ENCODE measurements around the gene NLRP8.
"Not testable (repeated sequence)": the region's sequence is repeated elsewhere in the genome, so short reads cannot be mapped to it uniquely, and the experiment has no call there.

Gene NLRP8

GRCh38 chr19:55947532-55947931, at the start of gene NLRP8:
Gene NLRP8, plus strand, starts transcription at chr19:55947832.
- Mint-ChIP-seq H3K36me3 (no peaks in the 10 kb centered on the region), H3K9me3 (peaks cover 13% of the 10 kb centered on the region), H3K27ac (no peak within 1 kb of the TSS), H3K4me1 (no peaks in the 10 kb centered on the region), H3K4me3 (no peak within 1 kb of the TSS)
- ATAC-seq = no peak
- no peak for DNase-seq (ENCODE audit: low spot score in 2 of 2)

GRCh38 chr19:55898911-55899310, 48.7 kb upstream of the NLRP8 start:
- Mint-ChIP-seq H3K36me3 (no peaks in the 10 kb centered on the region), H3K27ac (no peak overlapping the region), H3K4me1 (no peaks in the 10 kb centered on the region), H3K9me3 (no peaks in the 10 kb centered on the region), H3K4me3 (no peak overlapping the region)
- no peak for ATAC-seq
- peak in 1 of 2 donors; percentile 26 for DNase-seq (ENCODE audit: low spot score in 2 of 2)

GRCh38 chr19:55901369-55902079, 46.1 kb upstream of the NLRP8 start:
- Mint-ChIP-seq H3K9me3 (peaks cover 6% of the 10 kb centered on the region), H3K36me3 (no peaks in the 10 kb centered on the region), H3K4me3 (no peak overlapping the region), H3K4me1 (no peaks in the 10 kb centered on the region), H3K27ac (no peak overlapping the region)
- no peak for DNase-seq (ENCODE audit: low spot score in 2 of 2)
- ATAC-seq = no peak

GRCh38 chr19:55902080-55902751, 45.4 kb upstream of the NLRP8 start:
- Mint-ChIP-seq H3K9me3 (peaks cover 6% of the 10 kb centered on the region), H3K27ac (no peak overlapping the region)
- no peak for ATAC-seq

GRCh38 chr19:55907286-55907685, 40.3 kb upstream of the NLRP8 start:
- ATAC-seq (no peak), DNase-seq (ENCODE audit: low spot score in 2 of 2) (no peak)
- H3K4me3 Mint-ChIP-seq = no peak overlapping the region
- no peak overlapping the region for H3K27ac Mint-ChIP-seq
- peaks cover 11% of the 10 kb centered on the region for H3K9me3 Mint-ChIP-seq
- H3K36me3 Mint-ChIP-seq = no peaks in the 10 kb centered on the region
- H3K4me1 Mint-ChIP-seq = no peaks in the 10 kb centered on the region

More at GRCh38 chr19:55902080-55902751, 45.4 kb upstream of the NLRP8 start:
- no peak overlapping the region for H3K4me3 Mint-ChIP-seq
- H3K4me1 Mint-ChIP-seq = no peaks in the 10 kb centered on the region
- no peaks in the 10 kb centered on the region for H3K36me3 Mint-ChIP-seq
- no peak for DNase-seq (ENCODE audit: low spot score in 2 of 2)

- peaks cover 11% of the 10 kb centered on the region for H3K9me3 Mint-ChIP-seq
- H3K27ac Mint-ChIP-seq = no peak overlapping the region
- DNase-seq (ENCODE audit: low spot score in 2 of 2) = no peak
- H3K4me1 Mint-ChIP-seq = no peaks in the 10 kb centered on the region
- H3K4me3 Mint-ChIP-seq = no peak overlapping the region
- no peak for ATAC-seq
- H3K36me3 Mint-ChIP-seq = no peaks in the 10 kb centered on the region
These were observed 39.9 kb upstream of the NLRP8 start for GRCh38 chr19:55907746-55908145.

GRCh38 chr19:55909801-55910200, 37.8 kb upstream of the NLRP8 start:
- no peak for ATAC-seq
- no peak overlapping the region for H3K27ac Mint-ChIP-seq
- H3K4me1 Mint-ChIP-seq = no peaks in the 10 kb centered on the region
- no peak for DNase-seq (ENCODE audit: low spot score in 2 of 2)
- H3K9me3 Mint-ChIP-seq = peaks cover 10% of the 10 kb centered on the region
- H3K4me3 Mint-ChIP-seq = no peak overlapping the region
- H3K36me3 Mint-ChIP-seq = no peaks in the 10 kb centered on the region

- Mint-ChIP-seq H3K9me3 (peaks cover 19% of the 10 kb centered on the region), H3K27ac (no peak overlapping the region), H3K36me3 (no peaks in the 10 kb centered on the region), H3K4me3 (no peak overlapping the region), H3K4me1 (no peaks in the 10 kb centered on the region)
- ATAC-seq (no peak), DNase-seq (ENCODE audit: low spot score in 2 of 2) (no peak)
These were observed 34.7 kb upstream of the NLRP8 start for GRCh38 chr19:55912916-55913315.

GRCh38 chr19:55913643-55914268, 33.9 kb upstream of the NLRP8 start:
- no peak overlapping the region for H3K4me3 Mint-ChIP-seq
- DNase-seq (ENCODE audit: low spot score in 2 of 2) (no peak), ATAC-seq (no peak)
- no peaks in the 10 kb centered on the region for H3K36me3 Mint-ChIP-seq
- H3K9me3 Mint-ChIP-seq = peaks cover 15% of the 10 kb centered on the region
- H3K27ac Mint-ChIP-seq = no peak overlapping the region
- H3K4me1 Mint-ChIP-seq = no peaks in the 10 kb centered on the region

GRCh38 chr19:55923556-55923955, 24.1 kb upstream of the NLRP8 start:
- Mint-ChIP-seq H3K27ac (no peak overlapping the region), H3K9me3 (peaks cover 11% of the 10 kb centered on the region), H3K36me3 (no peaks in the 10 kb centered on the region), H3K4me1 (no peaks in the 10 kb centered on the region), H3K4me3 (no peak overlapping the region)
- ATAC-seq = no peak
- no peak for DNase-seq (ENCODE audit: low spot score in 2 of 2)

- ATAC-seq (no peak), DNase-seq (ENCODE audit: low spot score in 2 of 2) (no peak)
- no peaks in the 10 kb centered on the region for H3K4me1 Mint-ChIP-seq
- H3K27ac Mint-ChIP-seq = no peak overlapping the region
- no peak overlapping the region for H3K4me3 Mint-ChIP-seq
- H3K9me3 Mint-ChIP-seq = peaks cover 8% of the 10 kb centered on the region
- no peaks in the 10 kb centered on the region for H3K36me3 Mint-ChIP-seq
These were observed 19.6 kb upstream of the NLRP8 start for GRCh38 chr19:55927991-55928390.

GRCh38 chr19:55929258-55929657, 18.4 kb upstream of the NLRP8 start:
- not testable (repeated sequence) for H3K4me1 Mint-ChIP-seq; H3K36me3 Mint-ChIP-seq; H3K27ac Mint-ChIP-seq; DNase-seq (ENCODE audit: low spot score in 2 of 2); ATAC-seq; H3K9me3 Mint-ChIP-seq; H3K4me3 Mint-ChIP-seq

- Mint-ChIP-seq H3K27ac (no peak overlapping the region), H3K4me3 (no peak overlapping the region), H3K4me1 (no peaks in the 10 kb centered on the region), H3K36me3 (no peaks in the 10 kb centered on the region), H3K9me3 (peaks cover 5% of the 10 kb centered on the region)
- ATAC-seq (no peak), DNase-seq (ENCODE audit: low spot score in 2 of 2) (no peak)
These were observed 16.6 kb upstream of the NLRP8 start for GRCh38 chr19:55930996-55931515.

- Mint-ChIP-seq H3K27ac (no peak within 1 kb of the TSS), H3K36me3 (no peaks in the 10 kb centered on the region), H3K9me3 (peaks cover 5% of the 10 kb centered on the region), H3K4me1 (no peaks in the 10 kb centered on the region), H3K4me3 (no peak within 1 kb of the TSS)
- DNase-seq (ENCODE audit: low spot score in 2 of 2) = no peak
- no peak for ATAC-seq
These were observed 15.7 kb upstream of the NLRP8 start, which contains the start of gene NLRP13 for GRCh38 chr19:55931936-55932386. Gene NLRP13, minus strand, starts transcription at chr19:55932336. Its CDS starts 25 bp downstream, at chr19:55932311.

- no peak for ATAC-seq
- Mint-ChIP-seq H3K27ac (no peak overlapping the region), H3K9me3 (peaks cover 5% of the 10 kb centered on the region), H3K4me3 (no peak overlapping the region), H3K36me3 (no peaks in the 10 kb centered on the region), H3K4me1 (no peaks in the 10 kb centered on the region)
- no peak for DNase-seq (ENCODE audit: low spot score in 2 of 2)
These were observed 12.4 kb upstream of the NLRP8 start for GRCh38 chr19:55935206-55935605.

Measured in stimulated activated effector memory CD8-positive, alpha-beta T cell treated with anti-CD3 and anti-CD28 coated beads, Interleukin-12 subunit alpha, Interleukin-12 subunit beta, amount 100 ng/mL, for 72 hours (primary cell).